NCI-H2196 (cell line): ENCODE measurements around the gene C10orf67.
"Not testable (repeated sequence)": the region's sequence is repeated elsewhere in the genome, so short reads cannot be mapped to it uniquely, and the experiment has no call there.

Source experiments
- DNase-seq: peaks from one replicate; lab custom pipeline; 2025; ENCODE audit not compliant: unreplicated experiment; lab: John Stamatoyannopoulos, UW

Gene C10orf67

GRCh38 chr10:23280419-23281043, 64.1 kb downstream of the C10orf67 start:
- no peak for DNase-seq

GRCh38 chr10:23275355-23275754, 69.2 kb downstream of the C10orf67 start:
- no peak for DNase-seq

DNA sequence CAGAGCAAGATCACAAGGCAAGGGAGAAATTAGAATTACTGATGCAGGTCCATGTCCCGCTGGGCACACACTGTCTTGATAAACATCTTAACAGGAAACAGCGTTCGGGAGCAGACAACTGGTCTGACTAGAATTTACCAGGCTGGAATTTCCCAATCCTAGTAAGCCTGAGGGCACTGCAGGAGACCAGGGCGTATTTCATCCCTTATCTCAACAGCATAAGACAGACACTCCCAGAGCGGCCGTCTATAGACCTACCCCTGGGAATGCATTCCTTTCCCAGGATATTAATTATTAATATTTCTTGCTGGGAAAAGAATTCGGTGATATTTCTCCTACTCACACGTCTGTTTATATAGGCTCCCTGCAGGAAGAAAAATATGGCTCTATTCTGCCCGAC, 70.4 kb downstream of the C10orf67 start:
- DNase-seq: not testable (repeated sequence)

DNA sequence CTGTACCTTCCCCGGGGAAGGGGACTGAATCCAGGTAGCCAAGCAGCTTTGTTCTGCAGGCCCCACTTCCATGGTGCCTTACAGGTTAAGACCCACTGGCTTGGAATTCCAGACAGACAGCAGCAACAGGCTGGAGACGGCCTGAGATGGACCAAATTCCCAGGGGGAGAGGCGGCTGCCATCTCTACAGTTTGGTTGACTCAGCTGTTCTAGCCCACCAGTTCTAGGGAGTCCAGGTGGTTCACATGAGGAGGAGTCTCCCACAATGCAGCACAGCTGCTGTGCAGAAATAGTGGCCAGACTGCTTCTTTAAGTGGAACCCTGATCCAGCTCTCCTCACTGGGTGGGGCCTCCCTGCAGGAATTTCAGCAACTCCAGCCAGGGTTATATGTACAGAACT, 74.1 kb downstream of the C10orf67 start:
- no peak for DNase-seq

GRCh38 chr10:23263441-23264164, 81.0 kb downstream of the C10orf67 start:
- no peak for DNase-seq

GRCh38 chr10:23262928-23263327, 81.7 kb downstream of the C10orf67 start:
- no peak for DNase-seq

- no peak for DNase-seq
Measured at GRCh38 chr10:23258516-23258915, 86.1 kb downstream of the C10orf67 start.

DNA sequence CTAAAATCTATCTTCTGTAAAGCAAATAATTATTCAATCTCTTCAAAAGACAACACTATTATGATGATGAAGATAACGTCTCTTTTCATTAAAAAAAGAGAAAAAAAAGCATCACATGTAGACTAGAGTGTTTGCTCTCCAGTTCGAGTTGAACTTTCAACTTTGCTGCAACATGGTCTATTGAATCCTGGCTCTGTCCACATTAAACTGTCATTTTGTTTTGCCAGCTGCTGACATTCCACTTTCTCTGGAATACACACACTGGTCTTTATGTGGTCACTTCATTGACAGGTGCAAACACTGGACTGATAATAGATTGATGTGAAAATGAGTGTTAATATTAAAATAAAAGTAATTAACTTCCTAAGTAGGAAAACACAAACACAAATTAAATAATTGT, 90.8 kb downstream of the C10orf67 start:
- no peak for DNase-seq

DNA sequence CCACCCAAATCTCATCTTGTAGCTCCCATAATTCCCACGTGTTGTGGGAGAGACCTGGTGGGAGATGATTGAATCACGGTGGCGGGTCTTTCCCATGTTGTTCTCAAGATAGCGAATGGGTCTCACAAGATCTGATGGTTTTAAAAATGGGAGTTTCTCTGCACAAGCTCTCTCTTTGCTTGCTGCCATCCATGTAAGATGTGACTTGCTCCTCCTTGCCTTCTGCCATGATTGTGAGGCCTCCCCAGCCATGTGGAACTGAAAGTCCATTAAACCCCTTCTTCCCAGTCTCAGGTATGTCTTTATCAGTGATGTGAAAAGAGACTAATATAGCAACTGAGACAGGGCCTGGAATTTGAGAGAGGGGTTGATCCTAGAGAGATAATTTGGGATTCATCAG, 91.7 kb downstream of the C10orf67 start:
- not testable (repeated sequence) for DNase-seq

DNA sequence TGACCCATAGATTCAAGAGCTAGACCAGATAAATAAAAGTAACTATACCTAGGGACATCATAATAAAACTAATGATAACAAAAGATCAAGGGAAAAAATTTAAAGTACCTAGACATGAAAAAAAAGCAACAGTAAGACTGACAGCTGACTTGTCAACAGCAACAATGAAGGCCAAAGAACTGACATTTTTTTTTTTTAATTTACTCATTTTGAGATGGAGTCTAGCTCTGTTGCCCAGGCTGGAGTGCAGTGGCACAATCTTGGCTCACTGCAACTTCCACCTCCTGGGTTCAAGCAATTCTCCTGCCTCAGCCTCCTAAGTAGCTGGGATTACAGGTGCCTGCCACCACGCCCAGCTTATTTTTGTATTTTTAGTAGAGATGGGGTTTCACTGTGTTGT, 102.8 kb downstream of the C10orf67 start:
- not testable (repeated sequence) for DNase-seq

GRCh38 chr10:23238015-23238414, 106.6 kb downstream of the C10orf67 start:
- no peak for DNase-seq

- no peak for DNase-seq
Measured at GRCh38 chr10:23230582-23230981, 114.0 kb downstream of the C10orf67 start.

DNA sequence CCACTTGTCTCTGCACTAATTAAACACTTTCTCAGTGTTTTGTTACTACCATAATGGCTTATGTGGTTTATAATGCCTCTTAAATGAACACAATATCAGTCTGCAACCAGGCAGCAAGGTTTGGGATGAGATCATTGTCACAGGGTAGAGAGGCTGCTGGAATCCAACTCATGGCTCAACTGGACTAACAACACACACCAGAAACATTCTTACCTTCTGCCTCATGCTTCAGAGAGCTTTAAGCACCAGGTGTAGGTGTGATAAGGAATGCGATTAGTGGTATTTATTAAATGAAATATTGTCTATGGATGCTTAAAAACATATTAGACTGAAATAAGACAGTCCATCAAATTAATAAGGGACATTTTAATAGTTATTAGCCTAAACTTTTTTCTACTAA, 127.1 kb downstream of the C10orf67 start:
- DNase-seq: no peak

- DNase-seq: no peak
Measured at GRCh38 chr10:23205972-23206642, 138.5 kb downstream of the C10orf67 start.

GRCh38 chr10:23204773-23205172, 139.8 kb downstream of the C10orf67 start:
- no peak for DNase-seq

DNA sequence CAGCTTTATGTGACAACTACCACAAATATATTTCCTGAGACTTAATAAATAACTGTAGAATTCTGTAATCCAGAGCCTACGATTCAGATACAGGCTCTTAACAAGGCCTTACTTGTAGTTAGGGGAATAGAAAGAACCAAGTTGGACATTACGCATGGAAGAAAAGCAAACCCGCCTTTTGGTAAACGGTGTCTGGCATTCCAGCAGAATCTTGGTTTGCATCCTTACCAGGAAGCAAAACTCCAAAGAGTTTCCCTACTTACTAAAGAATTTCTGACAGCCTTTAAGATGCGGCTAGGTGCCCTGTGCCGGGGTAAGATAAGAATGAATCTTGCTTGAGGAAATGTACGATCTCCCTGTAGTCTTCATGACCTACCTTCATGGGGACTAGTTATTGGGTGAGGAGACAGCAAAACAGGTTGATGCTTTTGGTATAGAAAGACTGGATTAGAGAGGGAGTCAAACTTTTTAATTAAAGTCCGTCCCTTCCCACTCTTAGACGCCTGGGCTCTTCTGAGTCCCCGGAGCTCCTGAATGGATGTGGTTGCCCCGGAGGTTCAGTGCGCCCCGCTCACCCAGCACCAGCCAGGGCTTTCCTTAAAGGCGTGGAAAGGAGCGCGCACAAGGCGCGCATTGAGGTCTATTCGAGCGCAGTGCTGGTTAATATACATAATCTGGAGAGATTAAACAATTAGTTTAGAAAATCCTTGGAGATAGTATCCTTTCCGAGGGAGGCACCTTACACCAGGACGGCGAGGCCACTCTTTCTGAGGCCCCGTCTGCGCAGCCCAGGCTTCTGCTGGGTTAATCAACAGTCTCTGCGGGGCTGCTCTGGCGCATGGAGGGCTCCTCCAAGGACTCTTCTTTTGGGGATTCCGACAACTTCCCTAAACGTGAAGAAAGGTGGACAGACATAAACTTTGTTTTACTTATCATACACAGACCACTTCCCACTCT, 140.9 kb downstream of the C10orf67 start:
- DNase-seq: no peak

DNA sequence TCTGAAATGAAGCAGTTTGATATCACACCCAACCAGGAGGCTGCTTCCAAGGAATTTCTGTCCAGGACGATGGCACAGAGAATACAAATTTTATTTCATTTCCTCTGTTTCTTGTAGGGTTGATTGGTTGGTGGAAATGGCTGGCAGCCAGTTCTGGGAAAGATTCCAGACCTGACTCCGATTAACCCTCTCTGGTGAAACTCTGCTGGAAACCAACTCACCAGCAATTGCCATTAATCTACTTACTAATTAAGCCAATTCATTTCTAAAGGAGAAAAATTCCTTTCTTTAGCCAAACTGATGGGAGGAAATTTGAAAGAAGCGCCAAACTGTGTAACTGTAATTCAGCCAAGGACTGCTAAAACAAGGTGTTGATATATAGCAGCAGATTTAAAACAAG, 141.8 kb downstream of the C10orf67 start:
- DNase-seq: no peak

- no peak for DNase-seq
Measured at GRCh38 chr10:23201837-23202236, 142.8 kb downstream of the C10orf67 start.

DNA sequence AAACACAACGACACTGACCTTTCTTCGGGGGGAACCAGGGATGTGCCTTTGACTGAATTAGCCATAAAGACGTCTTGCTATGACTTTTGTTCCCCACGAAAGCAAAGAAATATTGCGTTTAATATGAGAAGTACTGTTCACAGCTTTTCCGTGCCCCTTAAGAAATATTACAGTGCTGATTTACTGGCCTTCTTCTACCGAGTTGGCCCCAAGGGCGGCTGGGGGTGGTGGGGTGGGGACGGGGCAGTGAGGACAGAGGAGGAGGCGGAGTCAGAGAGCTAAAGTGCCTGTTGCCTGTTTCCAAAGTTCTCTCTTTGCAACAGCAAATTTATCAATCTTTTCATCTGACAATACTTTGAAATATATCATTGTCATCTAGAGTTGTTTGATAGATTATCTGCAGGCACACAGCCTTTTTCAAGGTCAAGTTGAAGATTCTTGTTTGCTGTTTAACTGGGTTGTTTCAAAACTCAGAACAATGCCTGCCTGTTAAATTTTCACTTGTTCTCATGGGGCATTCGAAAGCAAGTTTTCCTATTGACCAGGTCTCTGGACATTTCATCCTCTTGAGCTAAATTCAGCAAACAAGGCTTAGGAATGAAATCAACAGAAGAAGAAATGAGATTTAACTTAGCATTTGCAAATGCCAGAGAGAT, 143.5 kb downstream of the C10orf67 start:
- no peak for DNase-seq

DNA sequence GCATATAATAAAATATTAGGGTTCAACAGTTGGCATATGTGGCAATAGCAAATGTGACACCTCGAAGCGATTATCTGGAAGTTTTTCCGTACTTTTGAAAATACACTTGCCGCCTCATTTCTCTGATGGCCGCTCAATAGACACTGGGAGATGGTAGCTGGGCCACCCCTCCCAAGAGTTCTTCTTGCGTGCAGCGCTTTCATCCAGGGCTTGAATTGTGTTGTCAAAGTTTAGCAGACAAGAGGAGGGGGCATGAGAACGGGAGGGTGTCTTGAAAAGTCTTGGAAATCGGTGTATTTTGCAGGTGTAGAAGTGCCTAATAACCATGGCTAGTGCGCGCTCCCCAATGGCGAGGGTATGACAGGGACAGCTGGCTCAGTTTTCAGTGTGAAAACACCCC, 144.0 kb downstream of the C10orf67 start:
- DNase-seq: no peak
